Ishikawa (cell line): ENCODE data around the gene TSG101.

ENCODE experiments used
- EGR1 ChIP-seq: IDR thresholded peaks from 2 replicates; pipeline ENCODE4 v1.6.1; 2012
- EP300 ChIP-seq: IDR thresholded peaks from 2 replicates; pipeline ENCODE4 v1.6.1; 2012; ENCODE audit warnings: borderline replicate concordance
- FOXM1 ChIP-seq: IDR thresholded peaks from 2 replicates; pipeline ENCODE4 v1.6.1; 2012; ENCODE audit warnings: low read depth, borderline replicate concordance
- MAX ChIP-seq: IDR thresholded peaks from 2 replicates; pipeline ENCODE4 v1.6.1; 2012
- YY1 ChIP-seq: IDR thresholded peaks from 2 replicates; pipeline ENCODE4 v1.6.1; 2012; ENCODE audit warnings: low read depth

GRCh38 chr11:18495703-18496102 lies 31.0 kb downstream of the TSG101 start:
- TF ChIP-seq YY1: no peak
- TF ChIP-seq MAX: no peak
- TF ChIP-seq FOXM1: no peak
- TF ChIP-seq EGR1: no peak
- no peak for TF ChIP-seq EP300
